22Rv1 (cell line): ENCODE results near the gene SLC22A1.
A peak's percentile ranks its signal among the peaks of the same experiment; 100 is the strongest.

Experiments
- H3K27ac ChIP-seq: fragments of 450-650 bp; 2 replicates; pipeline ENCODE4 v1.5.1; 2017
- ZFX ChIP-seq: fragments of 450-650 bp; IDR thresholded peaks from 2 replicates; pipeline ENCODE4 v1.6.1; 2017; ENCODE audit warnings: antibody characterized with exemption, borderline replicate concordance
- TF ChIP-seq, protein P1 (sequence below): fragments of 450-650 bp; IDR thresholded peaks from 2 replicates; pipeline ENCODE4 v1.5.1; 2017; ENCODE audit warnings: mild to moderate bottlenecking

The SLC22A1 gene

DNA sequence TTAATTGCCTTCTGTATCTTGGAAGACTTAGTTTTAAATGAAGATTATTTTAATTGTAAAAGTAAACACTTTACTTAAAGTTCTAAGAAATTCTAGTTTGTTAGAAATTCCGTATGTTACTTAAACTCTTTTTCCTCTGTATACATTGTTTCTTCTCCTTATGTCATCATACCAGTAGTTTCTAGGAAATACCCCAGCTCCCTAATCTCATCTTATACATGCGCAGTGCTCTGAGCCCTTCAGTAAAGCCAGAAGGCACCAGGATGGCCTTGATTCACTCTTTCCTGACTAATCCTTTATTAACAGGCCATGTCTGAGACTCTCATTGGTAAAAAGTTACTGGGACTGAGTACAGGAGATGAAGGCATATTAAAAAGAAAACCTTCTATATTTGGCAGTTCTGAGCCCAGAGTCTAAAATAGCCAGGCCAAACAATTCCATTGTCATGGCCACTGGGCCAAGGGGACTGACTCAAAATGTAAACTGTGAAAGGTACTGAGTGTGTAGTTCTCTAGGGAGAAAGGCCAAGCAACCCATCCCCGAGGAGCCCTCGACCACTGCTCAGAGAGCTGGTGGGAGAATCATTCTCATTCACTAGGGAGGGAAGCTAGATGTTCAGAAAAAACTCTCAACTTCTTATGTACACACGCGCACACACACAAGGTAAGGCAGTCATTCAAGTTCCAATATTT is 25.0 kb downstream of the SLC22A1 start:
- no peak overlapping the region for H3K27ac ChIP-seq
- no peak for TF ChIP-seq ZFX
- TF ChIP-seq, protein P1, sequence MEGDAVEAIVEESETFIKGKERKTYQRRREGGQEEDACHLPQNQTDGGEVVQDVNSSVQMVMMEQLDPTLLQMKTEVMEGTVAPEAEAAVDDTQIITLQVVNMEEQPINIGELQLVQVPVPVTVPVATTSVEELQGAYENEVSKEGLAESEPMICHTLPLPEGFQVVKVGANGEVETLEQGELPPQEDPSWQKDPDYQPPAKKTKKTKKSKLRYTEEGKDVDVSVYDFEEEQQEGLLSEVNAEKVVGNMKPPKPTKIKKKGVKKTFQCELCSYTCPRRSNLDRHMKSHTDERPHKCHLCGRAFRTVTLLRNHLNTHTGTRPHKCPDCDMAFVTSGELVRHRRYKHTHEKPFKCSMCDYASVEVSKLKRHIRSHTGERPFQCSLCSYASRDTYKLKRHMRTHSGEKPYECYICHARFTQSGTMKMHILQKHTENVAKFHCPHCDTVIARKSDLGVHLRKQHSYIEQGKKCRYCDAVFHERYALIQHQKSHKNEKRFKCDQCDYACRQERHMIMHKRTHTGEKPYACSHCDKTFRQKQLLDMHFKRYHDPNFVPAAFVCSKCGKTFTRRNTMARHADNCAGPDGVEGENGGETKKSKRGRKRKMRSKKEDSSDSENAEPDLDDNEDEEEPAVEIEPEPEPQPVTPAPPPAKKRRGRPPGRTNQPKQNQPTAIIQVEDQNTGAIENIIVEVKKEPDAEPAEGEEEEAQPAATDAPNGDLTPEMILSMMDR: no peak

DNA sequence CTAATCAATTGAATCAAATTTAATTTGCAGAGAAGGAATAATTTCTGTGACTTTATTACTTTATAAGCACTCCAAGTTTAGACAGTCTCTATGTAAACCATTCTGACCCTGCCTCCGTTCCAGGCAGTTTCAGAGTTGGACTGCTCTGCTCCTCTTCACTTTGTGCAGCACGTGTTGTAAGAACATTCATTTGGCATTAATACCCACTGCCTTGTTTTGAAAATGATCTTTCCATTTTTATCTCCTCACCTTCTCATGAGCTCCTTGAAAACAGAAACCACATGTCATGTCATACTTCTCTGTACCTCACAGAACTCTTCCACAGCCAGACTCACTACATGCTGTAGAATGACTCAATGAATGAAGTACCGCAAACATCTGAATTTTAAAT is 25.5 kb downstream of the SLC22A1 start:
- no peak overlapping the region for H3K27ac ChIP-seq
- no peak for TF ChIP-seq ZFX
- TF ChIP-seq, protein P1: no peak

DNA sequence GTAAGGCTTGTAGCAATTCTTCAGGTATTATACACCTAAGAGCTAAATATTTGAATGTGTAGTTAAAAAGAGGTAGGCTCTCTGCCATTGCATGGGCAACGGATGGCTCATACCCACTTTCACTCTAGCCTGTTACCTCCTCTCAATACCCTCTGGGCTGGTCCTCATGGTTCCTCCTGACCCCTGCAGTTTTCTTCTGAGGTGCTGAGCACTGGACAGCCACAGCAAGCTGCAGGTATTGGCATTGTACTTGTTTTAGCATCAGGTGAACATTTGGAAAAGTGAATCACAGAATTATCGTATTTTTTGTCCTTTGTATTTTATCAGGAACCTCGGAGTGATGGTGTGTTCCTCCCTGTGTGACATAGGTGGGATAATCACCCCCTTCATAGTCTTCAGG is 32.9 kb downstream of the SLC22A1 start:
- no peak overlapping the region for H3K27ac ChIP-seq
- TF ChIP-seq, protein P1: no peak
- TF ChIP-seq ZFX: no peak

DNA sequence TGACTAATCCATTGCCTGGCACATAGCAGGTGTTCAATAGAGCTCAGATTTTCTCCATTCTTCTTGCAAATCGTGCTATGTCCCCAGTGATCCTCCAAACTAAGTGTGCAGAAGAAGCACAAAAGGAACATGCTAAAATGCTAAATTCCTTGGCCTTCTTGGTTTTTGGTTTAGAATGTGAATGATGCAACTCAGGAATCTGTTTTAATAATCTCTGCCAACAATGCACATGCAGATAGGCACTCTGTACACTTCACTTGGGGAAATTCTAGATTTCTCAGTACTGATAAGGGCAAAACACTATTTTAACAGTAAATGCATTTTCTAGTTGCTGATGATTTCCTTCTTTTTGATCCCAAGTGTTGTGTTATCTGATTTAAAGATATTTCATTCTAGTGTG is 35.2 kb downstream of the SLC22A1 start:
- TF ChIP-seq, protein P1: no peak
- TF ChIP-seq ZFX: no peak
- H3K27ac ChIP-seq: no peak overlapping the region

DNA sequence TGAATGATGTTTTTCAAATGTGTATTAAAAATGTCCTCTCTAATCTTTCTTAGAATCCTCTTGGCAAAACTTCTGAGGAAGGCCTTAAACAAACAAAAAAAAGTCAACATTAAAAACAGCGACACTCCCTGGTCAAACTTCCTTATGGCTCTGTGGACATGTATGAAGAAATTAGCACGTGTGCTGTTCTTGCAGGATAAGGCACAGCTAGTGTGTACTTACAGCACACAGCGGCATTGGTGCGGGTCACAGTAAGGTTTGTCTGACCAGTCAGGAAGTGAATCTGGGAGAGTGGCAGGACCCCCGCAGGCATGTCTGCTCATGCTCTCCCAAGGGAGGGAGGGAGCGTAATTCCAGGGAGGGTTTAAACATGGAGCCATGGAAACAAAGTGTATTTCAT is 38.8 kb downstream of the SLC22A1 start:
- TF ChIP-seq ZFX: no peak
- TF ChIP-seq, protein P1: peak; percentile 71
- no peak overlapping the region; the same call in 1 of the 2 replicates for H3K27ac ChIP-seq

DNA sequence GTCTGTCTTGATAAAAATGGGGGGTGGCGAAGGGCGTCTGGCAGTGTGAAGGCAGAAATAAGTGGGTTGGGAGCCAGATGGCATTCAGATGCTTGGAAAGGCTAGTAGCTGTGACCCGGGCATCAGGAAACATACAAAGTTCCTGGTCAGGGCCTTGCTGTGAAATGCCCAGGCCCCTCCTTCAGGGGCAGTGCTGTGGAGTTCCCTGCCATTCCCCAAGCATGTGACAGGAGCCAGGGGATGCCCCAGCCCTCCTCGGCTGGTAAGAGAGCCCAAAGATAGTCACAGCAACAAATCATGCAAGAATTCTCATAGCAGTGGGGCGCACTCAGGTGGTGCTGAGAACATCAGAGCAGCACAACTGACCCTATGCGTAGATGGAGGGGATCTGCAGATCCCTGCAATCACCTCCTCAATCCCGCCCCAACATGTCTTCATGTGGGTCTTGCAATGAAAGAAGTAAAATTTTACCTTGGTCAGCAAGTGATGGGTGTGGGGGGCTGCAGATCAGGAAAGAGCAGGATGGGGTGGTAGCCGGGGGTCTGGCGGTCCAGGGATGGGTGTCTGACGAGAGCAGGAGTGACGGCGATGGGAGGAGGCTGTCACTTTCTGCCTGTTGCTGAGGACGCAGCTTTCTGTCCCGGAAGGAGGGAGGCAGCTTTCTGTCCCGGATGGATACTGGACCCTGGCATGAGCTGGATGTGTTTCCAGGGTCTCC is 39.5 kb downstream of the SLC22A1 start:
- no peak overlapping the region; the same call in 1 of the 2 replicates for H3K27ac ChIP-seq
- no peak for TF ChIP-seq ZFX
- TF ChIP-seq, protein P1: no peak

DNA sequence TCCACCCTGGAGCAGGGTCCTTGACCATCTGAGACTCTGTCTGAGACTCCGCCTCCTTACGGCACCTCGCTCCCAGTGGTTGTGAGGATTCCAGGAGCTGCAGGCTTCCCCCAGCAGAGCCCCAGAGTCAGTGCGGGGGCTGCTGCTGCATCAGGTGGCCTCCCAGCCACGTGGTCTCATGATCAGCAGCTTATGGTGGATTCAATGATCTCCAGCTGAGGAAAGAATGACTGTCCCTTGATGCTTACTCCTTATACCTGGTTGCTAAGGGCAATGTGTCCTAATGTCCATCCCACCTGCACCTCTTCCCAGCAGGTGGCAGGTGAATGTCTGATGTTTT is 40.0 kb downstream of the SLC22A1 start:
- TF ChIP-seq, protein P1: no peak
- TF ChIP-seq ZFX: no peak
- no peak overlapping the region for H3K27ac ChIP-seq
